NCI-H226 (cell line): ENCODE measurements around the gene MEIS2.

ENCODE experiments used
- DNase-seq: peaks from one replicate; pipeline ENCODE4 v3.0.0-alpha.2; 2015

MEIS2 gene

GRCh38 chr15:36924034-36924433 is 176.3 kb downstream of the MEIS2 start:
- no peak for DNase-seq

- no peak for DNase-seq
Measured at GRCh38 chr15:36921484-36922091, 178.8 kb downstream of the MEIS2 start.

GRCh38 chr15:36917411-36918267 is 182.7 kb downstream of the MEIS2 start:
- no peak for DNase-seq

- peak; percentile 43 for DNase-seq
Measured at GRCh38 chr15:36914960-36915808, 185.2 kb downstream of the MEIS2 start.

GRCh38 chr15:36914466-36914865 is 185.9 kb downstream of the MEIS2 start:
- DNase-seq = peak; percentile 12

- DNase-seq = peak; percentile 47
Measured at GRCh38 chr15:36912311-36912712, 188.0 kb downstream of the MEIS2 start.

GRCh38 chr15:36911322-36911944 is 188.9 kb downstream of the MEIS2 start:
- peak; percentile 75 for DNase-seq

GRCh38 chr15:36908991-36909390 is 191.4 kb downstream of the MEIS2 start:
- no peak for DNase-seq

- DNase-seq = no peak
Measured at GRCh38 chr15:36907295-36907694, 193.1 kb downstream of the MEIS2 start.

- peak; percentile 87 for DNase-seq
Measured at GRCh38 chr15:36905908-36906307, 194.4 kb downstream of the MEIS2 start.

GRCh38 chr15:36904715-36905114 is 195.6 kb downstream of the MEIS2 start:
- no peak for DNase-seq

GRCh38 chr15:36903922-36904556 is 196.3 kb downstream of the MEIS2 start:
- DNase-seq = no peak

GRCh38 chr15:36903195-36903594 is 197.2 kb downstream of the MEIS2 start:
- peak; percentile 3 for DNase-seq

GRCh38 chr15:36901012-36901411 is 199.3 kb downstream of the MEIS2 start:
- DNase-seq = no peak

- no peak for DNase-seq
Measured at GRCh38 chr15:36899696-36900095, 200.7 kb downstream of the MEIS2 start.

GRCh38 chr15:36898536-36899126 is 201.7 kb downstream of the MEIS2 start:
- no peak for DNase-seq

- DNase-seq = no peak
Measured at GRCh38 chr15:36897834-36898233, 202.5 kb downstream of the MEIS2 start.

- no peak for DNase-seq
Measured at GRCh38 chr15:36896949-36897348, 203.4 kb downstream of the MEIS2 start.

- DNase-seq = no peak
Measured at GRCh38 chr15:36894075-36894474, 206.3 kb downstream of the MEIS2 start.

GRCh38 chr15:36893276-36893675 is 207.1 kb downstream of the MEIS2 start:
- no peak for DNase-seq

- DNase-seq = peak; percentile 71
Measured at GRCh38 chr15:36888011-36888992, 212.0 kb downstream of the MEIS2 start.
